ENCODE data around the gene SLCO4C1. TPM values are rescaled to one million over a fixed set of nuclear protein-coding genes. Genes with fewer than 3 reads are reported as not detected.

SLCO4C1 gene
- polyA plus RNA-seq, 4 donors, result 0.48 to 24.9 TPM; not detected in 2

GRCh38 chr5:102243213-102243612 is 52.9 kb downstream of the SLCO4C1 start:
- H3K4me1 ChIP-seq (ENCODE audit: control insufficient read depth in 3 of 3, insufficient read depth in 2 of 3, low read depth in 1 of 3, low read length in 2 of 3), result no peaks in the 10 kb centered on the region
- no peaks in the 10 kb centered on the region for H3K27me3 ChIP-seq (ENCODE audit: control insufficient read depth in 3 of 3, insufficient read depth in 3 of 3, low read length in 3 of 3)
- FAIRE-seq (no peak), DNase-seq (no peak)
- peaks cover 0 to 4% of the 10 kb centered on the region in 2 donors for H3K9me3 ChIP-seq (ENCODE audit: control insufficient read depth in 2 of 2, insufficient read depth in 1 of 2, low read depth in 1 of 2, low read length in 1 of 2)
- 76 to 91% (median 83%) methylated on average over 4 of the region's 4 CpGs for WGBS, 3 donors
- H3K36me3 ChIP-seq (ENCODE audit: control insufficient read depth in 3 of 3, insufficient read depth in 2 of 3, low read depth in 1 of 3, low read length in 3 of 3), result peaks cover 0 to 10% (median 0%) of the 10 kb centered on the region in 3 donors
- no peak overlapping the region for H3K27ac ChIP-seq (ENCODE audit: low read depth in 1 of 3, low read length in 2 of 3)
- no peak overlapping the region for H3K4me3 ChIP-seq (ENCODE audit: low read depth in 1 of 3, low read length in 3 of 3)

GRCh38 chr5:102241809-102242421 is 54.2 kb downstream of the SLCO4C1 start:
- DNase-seq (peak in 1 of 2 donors; percentile 69), FAIRE-seq (no peak)
- H3K4me1 ChIP-seq (ENCODE audit: control insufficient read depth in 3 of 3, insufficient read depth in 2 of 3, low read depth in 1 of 3, low read length in 2 of 3), result no peaks in the 10 kb centered on the region
- no peak overlapping the region for H3K4me3 ChIP-seq (ENCODE audit: low read depth in 1 of 3, low read length in 3 of 3)
- peak overlapping the region in 1 of 3 donors; percentile 51 for H3K27ac ChIP-seq (ENCODE audit: low read depth in 1 of 3, low read length in 2 of 3)
- H3K36me3 ChIP-seq (ENCODE audit: control insufficient read depth in 3 of 3, insufficient read depth in 2 of 3, low read depth in 1 of 3, low read length in 3 of 3), result peaks cover 0 to 10% (median 0%) of the 10 kb centered on the region in 3 donors
- no peaks in the 10 kb centered on the region for H3K27me3 ChIP-seq (ENCODE audit: control insufficient read depth in 3 of 3, insufficient read depth in 3 of 3, low read length in 3 of 3)
- peaks cover 0 to 4% of the 10 kb centered on the region in 2 donors for H3K9me3 ChIP-seq (ENCODE audit: control insufficient read depth in 2 of 2, insufficient read depth in 1 of 2, low read depth in 1 of 2, low read length in 1 of 2)
- WGBS, 3 donors, result 77 to 83% (median 81%) methylated on average over 1 of the region's 1 CpG

- H3K4me3 ChIP-seq (ENCODE audit: low read depth in 1 of 3, low read length in 3 of 3), result no peak overlapping the region
- H3K27ac ChIP-seq (ENCODE audit: low read depth in 1 of 3, low read length in 2 of 3), result peak overlapping the region in 1 of 3 donors; percentile 68
- DNase-seq (peak in 1 of 2 donors; percentile 70), FAIRE-seq (no peak)
- peaks cover 0 to 9% (median 0%) of the 10 kb centered on the region in 3 donors for H3K36me3 ChIP-seq (ENCODE audit: control insufficient read depth in 3 of 3, insufficient read depth in 2 of 3, low read depth in 1 of 3, low read length in 3 of 3)
- peaks cover 0 to 5% of the 10 kb centered on the region in 2 donors for H3K9me3 ChIP-seq (ENCODE audit: control insufficient read depth in 2 of 2, insufficient read depth in 1 of 2, low read depth in 1 of 2, low read length in 1 of 2)
- no peaks in the 10 kb centered on the region for H3K4me1 ChIP-seq (ENCODE audit: control insufficient read depth in 3 of 3, insufficient read depth in 2 of 3, low read depth in 1 of 3, low read length in 2 of 3)
- 77 to 85% (median 84%) methylated on average over 7 of the region's 7 CpGs for WGBS, 3 donors
- no peaks in the 10 kb centered on the region for H3K27me3 ChIP-seq (ENCODE audit: control insufficient read depth in 3 of 3, insufficient read depth in 3 of 3, low read length in 3 of 3)
These were observed 64.1 kb downstream of the SLCO4C1 start for GRCh38 chr5:102231693-102232619.

GRCh38 chr5:102229685-102230084 is 66.4 kb downstream of the SLCO4C1 start:
- no peak overlapping the region for H3K27ac ChIP-seq (ENCODE audit: low read depth in 1 of 3, low read length in 2 of 3)
- peaks cover 0 to 5% of the 10 kb centered on the region in 2 donors for H3K9me3 ChIP-seq (ENCODE audit: control insufficient read depth in 2 of 2, insufficient read depth in 1 of 2, low read depth in 1 of 2, low read length in 1 of 2)
- DNase-seq (no peak), FAIRE-seq (no peak)
- no peaks in the 10 kb centered on the region for H3K4me1 ChIP-seq (ENCODE audit: control insufficient read depth in 3 of 3, insufficient read depth in 2 of 3, low read depth in 1 of 3, low read length in 2 of 3)
- no peak overlapping the region for H3K4me3 ChIP-seq (ENCODE audit: low read depth in 1 of 3, low read length in 3 of 3)
- 64 to 74% (median 70%) methylated on average over 1 of the region's 1 CpG for WGBS, 3 donors
- peaks cover 0 to 9% (median 0%) of the 10 kb centered on the region in 3 donors for H3K36me3 ChIP-seq (ENCODE audit: control insufficient read depth in 3 of 3, insufficient read depth in 2 of 3, low read depth in 1 of 3, low read length in 3 of 3)
- H3K27me3 ChIP-seq (ENCODE audit: control insufficient read depth in 3 of 3, insufficient read depth in 3 of 3, low read length in 3 of 3), result no peaks in the 10 kb centered on the region

- DNase-seq (no peak), FAIRE-seq (no peak)
- H3K4me3 ChIP-seq (ENCODE audit: low read depth in 1 of 3, low read length in 3 of 3), result no peak overlapping the region
- H3K27ac ChIP-seq (ENCODE audit: low read depth in 1 of 3, low read length in 2 of 3), result no peak overlapping the region
- H3K4me1 ChIP-seq (ENCODE audit: control insufficient read depth in 3 of 3, insufficient read depth in 2 of 3, low read depth in 1 of 3, low read length in 2 of 3), result no peaks in the 10 kb centered on the region
- H3K9me3 ChIP-seq (ENCODE audit: control insufficient read depth in 2 of 2, insufficient read depth in 1 of 2, low read depth in 1 of 2, low read length in 1 of 2), result peaks cover 0 to 8% of the 10 kb centered on the region in 2 donors
- no peaks in the 10 kb centered on the region for H3K27me3 ChIP-seq (ENCODE audit: control insufficient read depth in 3 of 3, insufficient read depth in 3 of 3, low read length in 3 of 3)
- WGBS, 3 donors, result 80 to 89% (median 89%) methylated on average over 1 of the region's 1 CpG
- H3K36me3 ChIP-seq (ENCODE audit: control insufficient read depth in 3 of 3, insufficient read depth in 2 of 3, low read depth in 1 of 3, low read length in 3 of 3), result no peaks in the 10 kb centered on the region
These were observed 69.8 kb downstream of the SLCO4C1 start for GRCh38 chr5:102226321-102226720.

- Histone ChIP-seq H3K4me1 (ENCODE audit: control insufficient read depth in 3 of 3, insufficient read depth in 2 of 3, low read depth in 1 of 3, low read length in 2 of 3) (no peaks in the 10 kb centered on the region), H3K36me3 (ENCODE audit: control insufficient read depth in 3 of 3, insufficient read depth in 2 of 3, low read depth in 1 of 3, low read length in 3 of 3) (no peaks in the 10 kb centered on the region), H3K9me3 (ENCODE audit: control insufficient read depth in 2 of 2, insufficient read depth in 1 of 2, low read depth in 1 of 2, low read length in 1 of 2) (peaks cover 0 to 8% of the 10 kb centered on the region in 2 donors), H3K27me3 (ENCODE audit: control insufficient read depth in 3 of 3, insufficient read depth in 3 of 3, low read length in 3 of 3) (no peaks in the 10 kb centered on the region), H3K27ac (ENCODE audit: low read depth in 1 of 3, low read length in 2 of 3) (no peak overlapping the region), H3K4me3 (ENCODE audit: low read depth in 1 of 3, low read length in 3 of 3) (no peak overlapping the region)
- WGBS, 3 donors, result 41 to 73% (median 49%) methylated on average over 6 of the region's 6 CpGs
- FAIRE-seq (peak; percentile 81), DNase-seq (peak; percentile 38 to 70)
These were observed 72.3 kb downstream of the SLCO4C1 start for GRCh38 chr5:102223542-102224477.

GRCh38 chr5:102222772-102223171 is 73.3 kb downstream of the SLCO4C1 start:
- Histone ChIP-seq H3K36me3 (ENCODE audit: control insufficient read depth in 3 of 3, insufficient read depth in 2 of 3, low read depth in 1 of 3, low read length in 3 of 3) (no peaks in the 10 kb centered on the region), H3K27me3 (ENCODE audit: control insufficient read depth in 3 of 3, insufficient read depth in 3 of 3, low read length in 3 of 3) (no peaks in the 10 kb centered on the region), H3K4me3 (ENCODE audit: low read depth in 1 of 3, low read length in 3 of 3) (no peak overlapping the region), H3K9me3 (ENCODE audit: control insufficient read depth in 2 of 2, insufficient read depth in 1 of 2, low read depth in 1 of 2, low read length in 1 of 2) (peaks cover 0 to 8% of the 10 kb centered on the region in 2 donors), H3K27ac (ENCODE audit: low read depth in 1 of 3, low read length in 2 of 3) (no peak overlapping the region), H3K4me1 (ENCODE audit: control insufficient read depth in 3 of 3, insufficient read depth in 2 of 3, low read depth in 1 of 3, low read length in 2 of 3) (no peaks in the 10 kb centered on the region)
- FAIRE-seq (no peak), DNase-seq (no peak)

GRCh38 chr5:102221949-102222348 is 74.1 kb downstream of the SLCO4C1 start:
- 74 to 93% (median 89%) methylated on average over 1 of the region's 1 CpG for WGBS, 3 donors
- peaks cover 0 to 8% of the 10 kb centered on the region in 2 donors for H3K9me3 ChIP-seq (ENCODE audit: control insufficient read depth in 2 of 2, insufficient read depth in 1 of 2, low read depth in 1 of 2, low read length in 1 of 2)
- FAIRE-seq, result no peak

More at GRCh38 chr5:102221949-102222348, 74.1 kb downstream of the SLCO4C1 start:
- Histone ChIP-seq H3K27me3 (ENCODE audit: control insufficient read depth in 3 of 3, insufficient read depth in 3 of 3, low read length in 3 of 3) (no peaks in the 10 kb centered on the region), H3K4me1 (ENCODE audit: control insufficient read depth in 3 of 3, insufficient read depth in 2 of 3, low read depth in 1 of 3, low read length in 2 of 3) (no peaks in the 10 kb centered on the region), H3K27ac (ENCODE audit: low read depth in 1 of 3, low read length in 2 of 3) (no peak overlapping the region), H3K4me3 (ENCODE audit: low read depth in 1 of 3, low read length in 3 of 3) (no peak overlapping the region), H3K36me3 (ENCODE audit: control insufficient read depth in 3 of 3, insufficient read depth in 2 of 3, low read depth in 1 of 3, low read length in 3 of 3) (no peaks in the 10 kb centered on the region)
- no peak for DNase-seq

All from small intestine (tissue), 7 donors.